RWPE1 (cell line): ENCODE results near the gene BRME1.
A peak's percentile ranks its signal among the peaks of the same experiment; 100 is the strongest.
"Not testable (repeated sequence)": the region's sequence is repeated elsewhere in the genome, so short reads cannot be mapped to it uniquely, and the experiment has no call there.

Experiments used
- CTCF ChIA-PET: fragments of 350-600 bp; sonication (Branson Sonifier 250); formaldehyde crosslinking; extraction: SDS; loops from one replicate; lab custom pipeline; 2021; lab: Yijun Ruan, JAX
- POLR2A ChIA-PET: fragments of 400-600 bp; formaldehyde crosslinking; extraction: SDS; loops from one replicate; lab custom pipeline; 2020; ENCODE audit warnings: antibody characterized with exemption; ENCODE audit not compliant: low non-redundant PET; lab: Yijun Ruan, JAX
- DNase-seq: peaks from one replicate; pipeline ENCODE4 v3.0.0; 2012; ENCODE audit warnings: low spot score
- H3K27ac ChIP-seq: fragments of 450-650 bp; 2 replicates; pipeline ENCODE4 v1.5.1; 2017
- TF ChIP-seq, protein P1 (sequence below): fragments of 450-650 bp; conservative IDR thresholded peaks from 2 replicates; pipeline ENCODE4 v1.5.1; 2017; ENCODE audit warnings: low read depth, mild to moderate bottlenecking

Gene BRME1

DNA sequence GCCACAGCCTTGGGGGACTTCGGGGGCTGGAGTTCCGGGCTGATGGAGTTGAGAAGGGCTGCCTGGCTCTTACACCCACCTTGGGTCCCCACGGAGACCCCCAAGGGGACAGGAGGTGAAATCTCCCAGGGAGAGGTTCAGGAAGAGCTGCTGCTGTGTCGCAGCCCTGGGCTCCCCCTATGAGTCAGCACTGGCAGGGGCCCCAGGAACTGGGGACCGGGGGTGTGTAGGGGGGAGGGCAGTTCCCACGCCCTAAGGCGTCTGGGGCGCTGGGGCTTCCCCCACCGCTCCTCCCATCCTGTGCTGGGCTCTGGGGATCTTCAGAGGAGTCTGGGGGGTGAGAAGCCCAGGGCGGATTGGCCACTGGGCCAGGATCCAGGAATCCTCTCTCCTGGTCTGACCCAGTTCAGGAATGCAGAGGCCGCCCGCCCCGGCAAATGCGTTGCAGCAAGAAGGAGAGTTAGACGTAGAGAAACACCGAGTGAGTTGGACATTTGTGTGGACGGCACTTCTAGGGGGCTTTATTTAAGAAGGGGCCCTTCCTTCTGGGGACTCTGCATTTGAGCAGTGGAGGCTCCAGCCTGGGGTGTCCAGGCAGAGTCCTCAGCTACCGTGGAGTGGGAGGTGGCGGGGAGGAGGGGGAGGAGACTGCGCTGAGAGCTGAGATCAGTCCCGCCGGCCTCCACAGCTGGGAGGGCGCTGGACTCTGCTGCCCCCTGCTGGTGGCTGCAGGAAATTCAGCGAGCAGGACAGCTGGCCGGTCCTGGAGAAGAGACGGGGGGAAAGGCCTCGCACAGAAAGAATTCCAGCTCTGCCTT lies 44.0 kb downstream of the BRME1 start:
- peak overlapping the region; percentile 100 for H3K27ac ChIP-seq
- TF ChIP-seq, protein P1, sequence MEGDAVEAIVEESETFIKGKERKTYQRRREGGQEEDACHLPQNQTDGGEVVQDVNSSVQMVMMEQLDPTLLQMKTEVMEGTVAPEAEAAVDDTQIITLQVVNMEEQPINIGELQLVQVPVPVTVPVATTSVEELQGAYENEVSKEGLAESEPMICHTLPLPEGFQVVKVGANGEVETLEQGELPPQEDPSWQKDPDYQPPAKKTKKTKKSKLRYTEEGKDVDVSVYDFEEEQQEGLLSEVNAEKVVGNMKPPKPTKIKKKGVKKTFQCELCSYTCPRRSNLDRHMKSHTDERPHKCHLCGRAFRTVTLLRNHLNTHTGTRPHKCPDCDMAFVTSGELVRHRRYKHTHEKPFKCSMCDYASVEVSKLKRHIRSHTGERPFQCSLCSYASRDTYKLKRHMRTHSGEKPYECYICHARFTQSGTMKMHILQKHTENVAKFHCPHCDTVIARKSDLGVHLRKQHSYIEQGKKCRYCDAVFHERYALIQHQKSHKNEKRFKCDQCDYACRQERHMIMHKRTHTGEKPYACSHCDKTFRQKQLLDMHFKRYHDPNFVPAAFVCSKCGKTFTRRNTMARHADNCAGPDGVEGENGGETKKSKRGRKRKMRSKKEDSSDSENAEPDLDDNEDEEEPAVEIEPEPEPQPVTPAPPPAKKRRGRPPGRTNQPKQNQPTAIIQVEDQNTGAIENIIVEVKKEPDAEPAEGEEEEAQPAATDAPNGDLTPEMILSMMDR, result peak; percentile 99
- ChIA-PET CTCF (interaction anchor here (0.6 to 1.8 kb wide), 20 partner anchors 9 to 832 kb away, joined by 3 to 9 read pairs (median 4); partner anchors contain the start of gene C19orf53), POLR2A (interaction anchor here (0.5 to 1.5 kb wide), 6 partner anchors 23 to 67 kb away, joined by 3 to 8 read pairs (median 5); partner anchors contain the start of gene ZSWIM4)
- peak; percentile 87 for DNase-seq

DNA sequence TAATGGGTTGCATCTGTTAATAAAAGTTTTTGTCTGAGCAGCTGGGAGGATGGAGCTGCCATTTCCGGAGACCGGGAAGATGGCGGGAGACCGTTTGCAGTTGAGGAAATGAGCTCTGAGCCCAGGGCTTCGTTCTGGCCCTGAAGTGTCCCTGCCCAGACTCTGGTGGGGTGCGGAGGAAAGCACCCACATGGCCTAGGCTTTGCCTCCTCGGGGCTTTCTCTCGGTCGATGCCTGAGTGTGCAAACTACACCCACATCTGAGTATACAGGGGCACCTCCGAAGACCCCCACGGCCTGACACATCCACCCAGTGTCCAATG lies 44.6 kb downstream of the BRME1 start:
- TF ChIP-seq, protein P1, result no peak
- CTCF ChIA-PET, result interaction anchor here (0.6 to 0.7 kb wide), 2 partner anchors 239 to 324 kb away, joined by 3 to 7 read pairs; no protein-coding TSS in a partner anchor
- POLR2A ChIA-PET, result interaction anchor here (1.4 to 1.5 kb wide), 2 partner anchors 26 to 27 kb away, joined by 4 to 6 read pairs; no protein-coding TSS in a partner anchor
- H3K27ac ChIP-seq, result peak overlapping the region; percentile 100
- DNase-seq, result no peak

DNA sequence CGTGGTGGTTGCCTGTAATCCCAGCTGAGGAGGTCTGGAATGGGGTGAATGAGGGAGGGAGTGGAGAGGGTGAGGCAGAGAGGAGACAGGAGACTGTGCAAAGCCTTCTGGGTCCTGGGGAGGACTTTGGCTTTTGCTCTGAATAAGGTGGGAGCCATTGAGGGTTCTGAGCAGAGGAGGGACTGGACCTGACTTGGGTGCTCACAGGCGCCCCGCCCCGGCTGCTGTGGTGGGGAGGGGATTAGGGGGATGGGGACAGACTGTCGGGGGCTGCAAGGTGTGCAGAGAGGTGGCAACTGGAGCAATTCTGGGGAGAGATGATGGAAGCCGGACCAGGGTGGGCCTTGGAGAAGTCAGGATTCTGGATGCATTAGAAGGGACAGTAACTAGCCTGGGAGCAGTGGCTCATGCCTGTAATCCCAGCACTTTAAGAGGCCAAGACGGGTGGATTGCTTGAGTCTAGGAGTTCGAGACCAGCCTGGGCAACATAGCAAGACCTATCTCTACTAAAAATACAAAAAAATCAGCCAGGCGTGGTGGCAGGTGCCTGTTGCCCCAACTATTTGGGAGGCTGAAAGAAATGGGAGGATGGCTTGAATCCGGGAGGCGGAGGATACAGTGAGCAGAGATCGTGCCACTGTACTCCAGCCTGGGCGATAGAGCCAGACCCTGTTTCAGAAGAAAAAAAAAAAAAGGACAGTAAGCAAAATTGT lies 45.1 kb downstream of the BRME1 start:
- TF ChIP-seq, protein P1, result no peak
- DNase-seq, result no peak
- ChIA-PET POLR2A (interaction anchor here (1.4 to 1.5 kb wide), 2 partner anchors 25 to 27 kb away, joined by 4 to 6 read pairs; no protein-coding TSS in a partner anchor), CTCF (interaction anchor here (0.6 to 0.7 kb wide), 2 partner anchors 239 to 324 kb away, joined by 3 to 7 read pairs; no protein-coding TSS in a partner anchor)
- H3K27ac ChIP-seq, result peak overlapping the region; percentile 100

DNA sequence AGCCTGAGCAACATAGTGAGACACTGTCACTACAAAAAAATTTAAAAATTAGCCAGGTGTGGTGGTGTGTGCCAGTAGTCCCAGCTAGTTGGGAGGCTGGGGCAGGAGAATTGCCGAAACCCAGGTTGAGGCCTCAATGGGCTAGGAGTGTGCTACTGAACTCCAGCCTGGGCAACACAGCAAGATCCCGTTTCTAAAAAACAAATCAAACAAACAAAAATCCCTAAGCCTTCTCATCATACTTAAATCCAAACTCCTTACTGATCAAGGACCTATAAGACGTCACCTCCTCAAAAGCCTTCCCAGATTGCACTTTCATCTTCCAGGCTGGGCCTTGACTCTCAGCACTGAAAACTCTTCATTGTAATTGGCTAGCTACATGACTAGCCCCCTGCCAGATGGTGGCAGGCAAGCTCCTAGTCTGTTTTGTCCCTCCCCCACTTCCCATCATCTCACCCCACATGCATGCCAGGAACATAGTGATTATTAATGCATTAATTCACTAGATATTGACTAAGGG lies 46.5 kb downstream of the BRME1 start:
- POLR2A ChIA-PET, result interaction anchor here (0.5 to 1.3 kb wide), 3 partner anchors 23 to 82 kb away, joined by 3 to 4 read pairs (median 3); no protein-coding TSS in a partner anchor
- CTCF ChIA-PET, result interaction anchor here (1.1 kb wide), 1 partner anchor 25 kb away, joined by 3 read pairs; no protein-coding TSS in a partner anchor
- DNase-seq, result no peak
- H3K27ac ChIP-seq, result peak overlapping the region; percentile 100
- TF ChIP-seq, protein P1, result no peak

DNA sequence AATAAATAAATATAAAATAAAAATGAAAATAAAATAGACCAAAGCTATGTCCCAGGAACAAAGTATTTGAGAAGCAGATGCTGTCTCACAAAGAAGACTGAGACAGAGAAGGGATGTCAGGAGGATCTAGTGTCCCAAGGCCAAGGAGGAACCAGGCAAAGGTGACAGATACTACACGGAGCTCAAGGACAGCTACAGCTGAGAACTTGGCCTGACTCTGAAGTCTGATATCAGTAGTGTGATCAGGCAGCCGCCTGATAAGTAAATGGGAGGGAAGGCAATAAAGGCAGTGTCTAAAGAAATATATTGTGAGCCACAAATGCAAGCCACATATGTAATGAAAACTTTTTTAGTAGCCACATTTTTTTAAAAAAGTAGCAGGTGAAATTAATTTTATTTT lies 49.4 kb downstream of the BRME1 start:
- ChIA-PET POLR2A (interaction anchor here (1.0 kb wide), 1 partner anchor 20 kb away, joined by 4 read pairs; no protein-coding TSS in a partner anchor), CTCF (no interaction called here)
- DNase-seq, result no peak
- peak overlapping the region; percentile 100 for H3K27ac ChIP-seq
- TF ChIP-seq, protein P1, result no peak

DNA sequence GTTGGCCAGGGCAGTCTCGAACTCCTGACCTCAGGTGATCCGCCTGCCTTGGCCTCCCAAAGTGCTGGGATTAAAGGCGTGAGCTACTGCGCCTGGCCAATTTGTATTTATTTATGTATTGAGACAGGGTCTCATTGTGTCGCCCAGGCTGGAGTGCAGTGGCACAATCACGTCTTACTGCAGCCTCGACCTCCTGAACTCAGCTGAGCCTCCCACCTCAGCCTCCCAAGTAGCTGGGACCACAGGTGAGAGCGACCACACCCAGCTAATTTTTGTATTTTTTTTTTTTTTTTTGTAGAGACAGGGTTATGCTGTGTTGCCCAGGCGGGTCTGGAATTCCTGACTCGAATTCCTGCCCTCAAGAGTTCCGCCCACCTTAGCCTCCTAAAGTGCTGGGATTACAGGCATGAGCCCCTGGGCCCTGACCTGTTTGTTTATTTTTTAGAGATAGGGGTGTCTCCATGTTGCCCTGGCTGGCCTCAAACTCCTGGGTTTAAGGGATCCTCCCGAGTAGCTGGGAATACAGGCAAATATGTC lies 53.7 kb downstream of the BRME1 start:
- ChIA-PET CTCF (interaction anchor here (1.7 kb wide), 1 partner anchor 10 kb away, joined by 7 read pairs; no protein-coding TSS in a partner anchor), POLR2A (interaction anchor here (0.6 to 1.7 kb wide), 3 partner anchors 9 to 706 kb away, joined by 3 to 6 read pairs (median 5); no protein-coding TSS in a partner anchor)
- H3K27ac ChIP-seq, result peak overlapping the region; percentile 100
- DNase-seq, result not testable (repeated sequence)

DNA sequence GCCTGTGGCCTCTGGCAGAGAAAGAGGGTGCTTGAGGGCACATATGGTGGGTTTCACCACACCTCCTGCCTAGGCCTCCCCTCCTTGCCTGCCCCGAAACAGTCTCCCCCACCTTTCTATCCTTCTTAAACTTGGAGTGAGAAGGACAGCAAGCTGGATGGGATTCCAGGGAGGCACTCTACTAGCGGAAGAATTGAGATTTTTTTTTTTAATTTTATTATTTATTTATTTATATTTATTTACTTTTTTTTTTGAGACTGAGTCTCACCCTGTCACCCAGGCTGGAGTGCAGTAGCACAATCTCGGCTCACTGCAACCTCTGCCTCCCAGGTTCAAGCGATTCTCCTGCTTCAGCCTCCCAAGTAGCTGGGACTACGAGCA lies 54.2 kb downstream of the BRME1 start:
- ChIA-PET POLR2A (interaction anchor here (0.6 to 1.7 kb wide), 5 partner anchors 8 to 801 kb away, joined by 3 to 6 read pairs (median 4); a partner anchor contains a TSS), CTCF (interaction anchor here (0.7 to 1.0 kb wide), 2 partner anchors 11 to 67 kb away, joined by 3 to 5 read pairs; no protein-coding TSS in a partner anchor)
- peak overlapping the region; percentile 100 for H3K27ac ChIP-seq
- DNase-seq, result not testable (repeated sequence)
